Neutrophil (primary cell): Measurements from ENCODE around the gene ARHGEF1.
A peak's percentile ranks its signal among the peaks of the same experiment; 100 is the strongest.

Experiments
- H3K27ac ChIP-seq: fragments of 200-600 bp; sonication (generic); 2 replicates; pipeline ENCODE4 v1.5.1; 2016; ENCODE audit warnings: mild to moderate bottlenecking, moderate library complexity
- H3K27me3 ChIP-seq: fragments of 200-600 bp; sonication (generic); 2 replicates; pipeline ENCODE4 v1.6.0; 2016; ENCODE audit warnings: mild to moderate bottlenecking
- H3K36me3 ChIP-seq: fragments of 200-600 bp; sonication (generic); 2 replicates; pipeline ENCODE4 v1.5.1; 2017
- H3K4me1 ChIP-seq, 2 experiments: fragments of 200-600 bp in 1 of 2; sonication (generic) in 1 of 2; 1 replicate in 1 of 2; 2 replicates in 1 of 2; pipeline versions ENCODE4 v1.5.1 to v1.6.1; 2013 to 2016; ENCODE audit warnings: low read depth in 1 of 2, low read length in 1 of 2, mild to moderate bottlenecking in 1 of 2, moderate library complexity in 1 of 2; ENCODE audit not compliant: control insufficient read depth in 1 of 2, insufficient read depth in 1 of 2
- H3K4me3 ChIP-seq, 2 experiments: fragments of 200-600 bp in 1 of 2; sonication (generic) in 1 of 2; 1 replicate in 1 of 2; 2 replicates in 1 of 2; pipeline ENCODE4 v1.5.1; 2013 to 2016; ENCODE audit warnings: low read depth in 1 of 2, low read length in 1 of 2, mild to moderate bottlenecking in 1 of 2, moderate library complexity in 1 of 2
- H3K9me3 ChIP-seq: fragments of 200-600 bp; sonication (generic); 2 replicates; pipeline ENCODE4 v1.5.1; 2016
- CTCF ChIP-seq: fragments of 200-600 bp; sonication (generic); IDR thresholded peaks from 2 replicates; pipeline ENCODE4 v1.5.1; 2016; ENCODE audit warnings: antibody characterized with exemption

ARHGEF1 gene

DNA sequence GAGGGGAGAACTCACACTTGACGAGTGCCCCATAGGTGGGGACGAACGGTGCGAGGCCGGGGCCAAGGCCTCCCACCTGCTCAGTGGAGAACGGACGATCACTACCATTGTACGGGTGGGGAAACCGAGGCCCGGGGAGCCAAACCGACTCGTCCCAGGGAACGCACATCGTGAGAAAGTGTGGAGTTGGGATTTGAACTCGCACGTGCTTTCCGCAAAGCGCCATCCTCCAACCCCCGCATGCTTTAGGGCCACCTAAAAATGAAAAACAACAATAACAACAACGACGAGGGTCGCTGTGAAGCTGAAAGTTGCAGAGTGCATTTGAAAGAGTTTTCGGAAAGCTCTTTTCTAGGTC, 458 bp downstream of the ARHGEF1 start:
- H3K9me3 ChIP-seq = no peaks in the 10 kb centered on the region
- peak overlapping the region; percentile 93 to 100 for H3K4me3 ChIP-seq
- H3K27me3 ChIP-seq = no peaks in the 10 kb centered on the region
- H3K36me3 ChIP-seq = peaks cover 27% of the 10 kb centered on the region
- peak overlapping the region; percentile 97 for H3K27ac ChIP-seq
- peaks cover 79 to 82% of the 10 kb centered on the region in 2 experiments for H3K4me1 ChIP-seq
- TF ChIP-seq CTCF = no peak

DNA sequence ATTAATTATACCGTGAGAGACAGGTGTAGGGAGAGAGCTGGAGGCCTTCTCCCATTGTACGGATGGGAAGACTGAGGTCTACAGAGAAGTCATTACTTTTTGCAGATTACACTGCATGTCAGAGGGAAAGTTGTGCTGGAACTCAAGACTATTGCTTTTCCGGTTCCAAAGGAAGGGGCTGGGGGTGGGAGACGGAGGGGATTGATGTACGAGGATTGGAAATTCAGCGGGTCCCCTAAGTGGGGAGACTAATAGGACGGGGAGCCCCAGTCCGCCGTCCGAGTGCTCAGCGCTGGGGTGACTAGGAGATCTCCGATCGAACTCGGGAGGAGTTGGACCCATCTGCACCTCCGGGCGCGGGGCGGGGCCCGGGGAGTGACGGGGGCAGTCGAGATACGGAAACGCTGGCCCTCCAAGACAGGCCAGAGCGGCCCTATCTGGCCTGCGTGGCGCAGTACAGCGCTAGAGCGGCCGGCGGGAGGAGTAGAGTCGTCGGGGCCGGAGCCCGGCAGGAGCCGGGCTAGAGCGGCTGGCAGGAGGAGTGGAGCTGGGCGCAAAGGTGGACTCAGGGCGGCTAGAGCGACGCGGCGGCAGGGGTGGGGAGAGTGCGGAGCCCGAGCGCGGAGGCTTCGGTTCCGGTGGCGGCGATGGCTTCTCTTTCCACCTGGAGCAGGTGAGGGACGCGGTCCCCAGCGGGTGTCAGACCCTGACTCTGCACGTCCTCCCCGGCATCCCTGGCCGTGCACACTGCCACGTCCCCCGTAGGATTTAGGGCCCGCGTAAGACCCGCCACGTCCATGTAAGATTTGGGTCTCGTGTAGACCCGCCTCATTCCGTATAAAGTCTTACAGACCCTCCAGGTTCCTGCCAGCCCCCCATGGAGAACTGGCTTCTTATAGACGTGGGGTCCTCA, 1.1 kb downstream of the ARHGEF1 start:
- H3K27ac ChIP-seq = peak overlapping the region; percentile 97
- no peaks in the 10 kb centered on the region for H3K27me3 ChIP-seq
- H3K36me3 ChIP-seq = peaks cover 33% of the 10 kb centered on the region
- peak; percentile 73 for TF ChIP-seq CTCF
- peaks cover 73 to 78% of the 10 kb centered on the region in 2 experiments for H3K4me1 ChIP-seq
- H3K4me3 ChIP-seq = peak overlapping the region; percentile 93 to 100
- H3K9me3 ChIP-seq = no peaks in the 10 kb centered on the region

DNA sequence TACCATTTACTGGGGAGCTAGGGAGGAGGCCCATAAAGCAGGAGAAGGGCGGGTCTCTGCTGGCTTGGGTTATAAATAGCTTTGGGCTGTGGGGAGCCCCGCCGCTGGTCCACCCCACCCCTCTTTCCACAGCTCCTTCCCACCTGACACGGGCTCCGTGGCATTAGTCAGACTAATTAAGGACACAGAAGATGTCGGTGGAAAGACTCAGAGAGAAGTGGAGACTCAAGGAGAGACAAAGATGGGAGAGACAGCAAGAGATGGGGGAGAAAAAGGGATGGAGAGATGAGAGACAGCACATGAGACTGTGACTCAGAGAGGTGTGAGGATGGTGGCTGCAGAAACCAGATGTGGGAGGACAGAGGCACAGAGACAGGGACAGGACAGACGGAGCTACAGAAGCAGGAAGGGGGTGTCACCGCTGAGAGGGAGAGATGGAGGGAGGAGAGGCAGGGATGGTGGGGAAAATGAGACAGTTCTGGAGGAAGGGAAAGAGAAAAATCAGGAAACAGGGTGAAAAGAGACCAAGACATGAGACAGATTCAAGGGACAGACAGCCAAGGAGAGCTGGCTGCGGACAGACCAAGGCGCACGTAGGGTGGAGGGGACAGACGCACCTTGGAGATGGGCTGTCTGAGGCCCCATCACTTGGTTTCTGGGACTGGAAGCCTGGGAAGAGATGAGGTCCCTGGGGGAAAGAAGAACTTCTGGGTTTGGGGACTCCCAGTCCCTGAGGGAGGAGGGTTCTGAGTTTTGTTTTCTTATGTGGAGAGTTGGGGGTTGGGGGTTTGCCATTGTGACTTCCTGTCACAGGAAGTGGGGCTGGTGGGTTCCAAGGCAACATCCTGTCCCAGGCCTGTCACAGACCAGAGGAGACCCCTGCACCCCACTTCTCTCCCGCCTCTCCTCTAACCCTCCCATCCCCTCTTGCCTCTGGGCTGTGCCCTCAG, 4.1 kb downstream of the ARHGEF1 start:
- Histone ChIP-seq H3K27me3 (no peaks in the 10 kb centered on the region), H3K36me3 (peaks cover 62% of the 10 kb centered on the region), H3K4me1 (peaks cover 46 to 55% of the 10 kb centered on the region in 2 experiments), H3K4me3 (peak overlapping the region in 1 of 2 experiments; percentile 35), H3K27ac (peak overlapping the region; percentile 61), H3K9me3 (no peaks in the 10 kb centered on the region)
- no peak for TF ChIP-seq CTCF

- Histone ChIP-seq H3K27me3 (no peaks in the 10 kb centered on the region), H3K9me3 (no peaks in the 10 kb centered on the region), H3K4me1 (peaks cover 39 to 47% of the 10 kb centered on the region in 2 experiments), H3K4me3 (no peak overlapping the region), H3K36me3 (peaks cover 70% of the 10 kb centered on the region), H3K27ac (peak overlapping the region; percentile 61)
- no peak for TF ChIP-seq CTCF
Observed at GRCh38 chr19:41887711-41888382, 4.9 kb downstream of the ARHGEF1 start.

DNA sequence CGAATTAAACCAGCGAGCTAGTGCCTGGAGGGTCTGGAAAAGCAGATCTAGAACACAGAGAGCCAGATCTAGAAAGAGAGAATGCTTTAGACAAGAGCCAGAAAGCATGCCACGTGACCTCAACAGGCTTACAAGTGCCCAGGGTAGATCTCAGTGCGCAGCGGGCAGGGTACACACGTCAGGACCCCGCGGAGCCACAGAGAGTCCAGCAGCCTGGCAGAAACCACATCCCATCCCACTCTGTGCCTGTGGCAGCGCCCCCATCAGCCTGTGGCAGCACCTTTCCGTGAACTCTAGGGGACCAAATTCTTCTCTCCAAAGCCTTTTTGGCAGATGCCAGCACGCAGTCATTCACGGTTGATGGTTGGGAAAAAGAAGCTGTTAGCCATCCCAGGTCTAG, 5.9 kb downstream of the ARHGEF1 start:
- no peak for TF ChIP-seq CTCF
- no peaks in the 10 kb centered on the region for H3K9me3 ChIP-seq
- no peaks in the 10 kb centered on the region for H3K27me3 ChIP-seq
- peak overlapping the region; percentile 61 for H3K27ac ChIP-seq
- H3K4me1 ChIP-seq = peaks cover 39 to 41% of the 10 kb centered on the region in 2 experiments
- H3K36me3 ChIP-seq = peaks cover 77% of the 10 kb centered on the region
- no peak overlapping the region for H3K4me3 ChIP-seq
